AG09319 (cell line): Measurements from ENCODE around the gene IFFO2.

ENCODE experiments used
- DNase-seq: peaks from one replicate; pipeline ENCODE4 v3.0.0-alpha.2; 2010; ENCODE audit warnings: low read depth; ENCODE audit errors: extremely low read depth
- CTCF ChIP-seq: IDR thresholded peaks from 2 replicates; pipeline ENCODE4 v1.5.1; 2011; ENCODE audit warnings: low read depth, mild to moderate bottlenecking, inconsistent platforms, low read length, moderate library complexity

IFFO2 gene

GRCh38 chr1:18972991-18973390 lies 16.5 kb upstream of the IFFO2 start:
- DNase-seq, result no peak
- no peak for TF ChIP-seq CTCF

- peak; percentile 22 for TF ChIP-seq CTCF
- DNase-seq, result no peak
Observed at GRCh38 chr1:18972531-18972930, 16.1 kb upstream of the IFFO2 start.

- no peak for DNase-seq
- TF ChIP-seq CTCF, result no peak
Observed at GRCh38 chr1:18970762-18971161, 14.3 kb upstream of the IFFO2 start.

- DNase-seq, result no peak
- TF ChIP-seq CTCF, result no peak
Observed at GRCh38 chr1:18970358-18970757, 13.9 kb upstream of the IFFO2 start.

GRCh38 chr1:18967066-18967690 lies 10.7 kb upstream of the IFFO2 start:
- DNase-seq, result no peak
- TF ChIP-seq CTCF, result no peak

- no peak; the same call in 1 of the 2 replicates for TF ChIP-seq CTCF
- DNase-seq, result no peak
Observed at GRCh38 chr1:18965206-18966173, 9.0 kb upstream of the IFFO2 start.

GRCh38 chr1:18963968-18964367 lies 7.5 kb upstream of the IFFO2 start:
- TF ChIP-seq CTCF, result no peak
- no peak for DNase-seq
